Transverse colon (tissue), 4 donors: ENCODE results near the gene RPS2. TPM values are rescaled to one million over a fixed set of nuclear protein-coding genes. Genes with fewer than 3 reads are reported as not detected.
"Not testable (repeated sequence)": the region's sequence is repeated elsewhere in the genome, so short reads cannot be mapped to it uniquely, and the experiment has no call there.

Experiments used
- DNase-seq: peaks from one replicate; pipeline ENCODE4 v3.0.0-alpha.2; 2019
- H3K27ac ChIP-seq, 4 donors: fragments of 200-600 bp; sonication (generic); 2 replicates each; pipeline ENCODE4 v1.5.1; 2016 to 2018; ENCODE audit warnings: inconsistent platforms in 4 of 4
- H3K27me3 ChIP-seq: fragments of 200-600 bp; sonication (generic); 2 replicates; pipeline ENCODE4 v1.5.1; 2017; ENCODE audit warnings: inconsistent platforms
- H3K36me3 ChIP-seq, 4 donors: fragments of 200-600 bp; sonication (generic); 2 replicates each; pipeline ENCODE4 v1.5.1; 2017 to 2019; ENCODE audit warnings: inconsistent platforms in 4 of 4
- H3K4me1 ChIP-seq, 4 donors: fragments of 200-600 bp; sonication (generic); 2 replicates each; pipeline ENCODE4 v1.5.1; 2017 to 2020; ENCODE audit warnings: inconsistent platforms in 4 of 4
- H3K4me3 ChIP-seq, 4 donors: fragments of 200-600 bp; sonication (generic); 1 replicate in 1 of 4; 2 replicates in 3 of 4; pipeline versions ENCODE4 v1.5.1 to v1.6.1; 2017 to 2019; ENCODE audit warnings: inconsistent platforms in 4 of 4
- H3K9me3 ChIP-seq, 2 donors: fragments of 200-600 bp; sonication (generic); 2 replicates each; pipeline ENCODE4 v1.5.1; 2017 to 2019; ENCODE audit warnings: inconsistent platforms in 2 of 2
- CTCF ChIP-seq, 5 experiments: fragments of 200-600 bp in 3 of 5; fragments of 450-650 bp in 2 of 5; sonication (generic) in 3 of 5; IDR thresholded peaks; 1 replicate in 2 of 5; 2 replicates in 3 of 5; pipeline ENCODE4 v1.5.1; 2016 to 2017; ENCODE audit warnings: antibody characterized with exemption in 5 of 5, inconsistent platforms in 3 of 5, mild to moderate bottlenecking in 2 of 5, moderate library complexity in 1 of 5
- EP300 ChIP-seq: sonication (generic); formaldehyde crosslinking; IDR thresholded peaks from one replicate; pipeline ENCODE4 v1.6.1; 2017; ENCODE audit warnings: antibody characterized with exemption, low read depth
- POLR2A ChIP-seq: fragments of 450-650 bp; IDR thresholded peaks from one replicate; pipeline ENCODE4 v1.6.1; 2016; ENCODE audit warnings: antibody characterized with exemption, mild to moderate bottlenecking, moderate library complexity
- POLR2AphosphoS5 ChIP-seq, 3 donors: sonication (generic); formaldehyde crosslinking; IDR thresholded peaks; one replicate each; pipeline ENCODE4 v1.6.1; 2016; ENCODE audit warnings: antibody characterized with exemption in 3 of 3
- WGBS, 2 donors: methylation state at CpG; one replicate each; pipeline ENCODE4 v1.1.5; 2018; ENCODE audit warnings: low coverage in 1 of 2; 5-methylcytosine and 5-hydroxymethylcytosine counted together
- in situ Hi-C, 4 donors: fragments of 200-750 bp; cut with MboI; loops; one replicate each; pipeline versions ENCODE4 v1.15.0 to v1.15.1; 2017; ENCODE audit warnings: low sequenced_read_pairs in 3 of 4, low pct_ligation_motif_present in 1 of 4, low pct_unique_long_range_greater_than_20kb in 1 of 4
- intact Hi-C: fragments of 100-400 bp; cut with DNase I; formaldehyde crosslinking; loops from one replicate; pipeline ENCODE4 v1.15.1; 2023; ENCODE audit warnings: low total_unique reads
- total RNA-seq, 4 donors: library from RNA; depleted of rRNA; stranded (reverse); fragments of >200 nt; gene quantifications; one replicate each; pipeline ENCODE4 v1.1.0, GENCODE V29; 2016

RPS2 gene
- total RNA-seq, 4 donors from 2014 or later: 896 to 2,085 (median 1,613) TPM

- in situ Hi-C loops: no loop called here
- TF ChIP-seq POLR2A: no peak
- no peak for TF ChIP-seq POLR2AphosphoS5 (IDR thresholded peaks at IDR 0.05)
- TF ChIP-seq EP300: no peak
- TF ChIP-seq CTCF (IDR thresholded peaks at IDR 0.05): no peak
- no peaks in the 10 kb centered on the region for H3K27me3 ChIP-seq
- H3K4me1 ChIP-seq: peaks cover 15 to 43% (median 35%) of the 10 kb centered on the region in 4 donors
- H3K4me3 ChIP-seq: no peak overlapping the region
- peak overlapping the region; percentile 86 to 90 (median 88) for H3K27ac ChIP-seq
- H3K9me3 ChIP-seq: no peaks in the 10 kb centered on the region
- peak; percentile 47 for DNase-seq
- peaks cover 0 to 17% (median 4%) of the 10 kb centered on the region in 4 donors for H3K36me3 ChIP-seq
- intact Hi-C loops: no loop called here
- WGBS, 2 donors: 56% methylated on average over 22 of the region's 23 CpGs; no CpG with 5 or more reads in 1 of the 2 donors
Measured at GRCh38 chr16:1940273-1941161, 24.1 kb downstream of the RPS2 start.

- H3K27me3 ChIP-seq, intact Hi-C loops, DNase-seq, H3K4me3 ChIP-seq, H3K9me3 ChIP-seq, in situ Hi-C loops: not testable (repeated sequence)
- WGBS, 2 donors: 63 to 68% methylated on average over 3 to 8 of the region's 8 CpGs
- Histone ChIP-seq H3K27ac (peak overlapping the region; percentile 86 to 90 (median 88)), H3K4me1 (peaks cover 15 to 43% (median 35%) of the 10 kb centered on the region in 4 donors), H3K36me3 (peaks cover 0 to 17% (median 4%) of the 10 kb centered on the region in 4 donors)
Measured at GRCh38 chr16:1939833-1940232, 24.8 kb downstream of the RPS2 start.

- intact Hi-C loops (no loop called here), in situ Hi-C loops (no loop called here)
- Histone ChIP-seq H3K4me3 (no peak overlapping the region), H3K4me1 (peaks cover 15 to 42% (median 34%) of the 10 kb centered on the region in 4 donors), H3K9me3 (no peaks in the 10 kb centered on the region), H3K27ac (peak overlapping the region in 1 of 4 donors; percentile 90), H3K27me3 (no peaks in the 10 kb centered on the region), H3K36me3 (peaks cover 0 to 17% (median 4%) of the 10 kb centered on the region in 4 donors)
- no peak for TF ChIP-seq POLR2AphosphoS5 (IDR thresholded peaks at IDR 0.05)
- WGBS, 2 donors: 85 to 90% methylated on average over 9 to 17 of the region's 17 CpGs
- no peak for DNase-seq
Measured at GRCh38 chr16:1938910-1939309, 25.7 kb downstream of the RPS2 start.

- Histone ChIP-seq H3K27ac (no peak overlapping the region), H3K36me3 (peaks cover 0 to 17% (median 4%) of the 10 kb centered on the region in 4 donors), H3K27me3 (no peaks in the 10 kb centered on the region), H3K4me3 (no peak overlapping the region), H3K4me1 (peaks cover 15 to 36% (median 31%) of the 10 kb centered on the region in 4 donors), H3K9me3 (no peaks in the 10 kb centered on the region)
- intact Hi-C loops (no loop called here), in situ Hi-C loops (no loop called here)
- TF ChIP-seq POLR2A (no peak), CTCF (IDR thresholded peaks at IDR 0.05) (no peak), EP300 (no peak), POLR2AphosphoS5 (IDR thresholded peaks at IDR 0.05) (no peak)
- DNase-seq: no peak
- WGBS, 2 donors: 98% methylated on average over 10 of the region's 10 CpGs; no CpG with 5 or more reads in 1 of the 2 donors
Measured at GRCh38 chr16:1938316-1938715, 26.3 kb downstream of the RPS2 start.

GRCh38 chr16:1936945-1937479, 27.6 kb downstream of the RPS2 start:
- no peaks in the 10 kb centered on the region for H3K27me3 ChIP-seq
- H3K27ac ChIP-seq: no peak overlapping the region
- H3K9me3 ChIP-seq: no peaks in the 10 kb centered on the region
- no peak overlapping the region for H3K4me3 ChIP-seq
- in situ Hi-C loops (no loop called here), intact Hi-C loops (no loop called here)
- DNase-seq: no peak
- peaks cover 8 to 30% (median 24%) of the 10 kb centered on the region in 4 donors for H3K4me1 ChIP-seq
- 91% methylated on average over 11 of the region's 11 CpGs; no CpG with 5 or more reads in 1 of the 2 donors for WGBS, 2 donors
- TF ChIP-seq POLR2AphosphoS5 (IDR thresholded peaks at IDR 0.05) (no peak), EP300 (no peak), POLR2A (no peak), CTCF (IDR thresholded peaks at IDR 0.05) (no peak)
- H3K36me3 ChIP-seq: peaks cover 0 to 17% (median 4%) of the 10 kb centered on the region in 4 donors
